Esophagus (tissue), 2 donors: ENCODE results near the gene FGF16. TPM values are rescaled to one million over a fixed set of nuclear protein-coding genes. Genes with fewer than 3 reads are reported as not detected.
A peak's percentile ranks its signal among the peaks of the same experiment; 100 is the strongest.

ENCODE experiments used
- H3K27ac ChIP-seq, 2 donors: one replicate each; pipeline ENCODE4 v1.5.1; 2013; ENCODE audit warnings: low read depth in 2 of 2, mild to moderate bottlenecking in 2 of 2, inconsistent platforms in 1 of 2, low read length in 1 of 2, moderate library complexity in 1 of 2
- H3K27me3 ChIP-seq, 2 donors: one replicate each; pipeline ENCODE4 v1.6.1; 2013; ENCODE audit warnings: low read length in 2 of 2, control low read depth in 1 of 2, mild to moderate bottlenecking in 1 of 2; ENCODE audit not compliant: insufficient read depth in 2 of 2, control insufficient read depth in 1 of 2
- H3K36me3 ChIP-seq, 2 donors: one replicate each; pipeline ENCODE4 v1.6.1; 2013; ENCODE audit warnings: low read length in 1 of 2; ENCODE audit not compliant: control insufficient read depth in 2 of 2, insufficient read depth in 2 of 2
- H3K4me1 ChIP-seq, 2 donors: one replicate each; pipeline ENCODE4 v1.6.1; 2013; ENCODE audit warnings: low read length in 1 of 2; ENCODE audit not compliant: control insufficient read depth in 2 of 2, insufficient read depth in 2 of 2
- H3K4me3 ChIP-seq, 2 donors: one replicate each; pipeline ENCODE4 v1.5.1; 2013; ENCODE audit warnings: low read length in 2 of 2, mild to moderate bottlenecking in 2 of 2, low read depth in 1 of 2, moderate library complexity in 1 of 2
- H3K9me3 ChIP-seq, 2 donors: one replicate each; pipeline ENCODE4 v1.6.1; 2013; ENCODE audit warnings: mild to moderate bottlenecking in 2 of 2, low read depth in 1 of 2, low read length in 1 of 2, moderate library complexity in 1 of 2; ENCODE audit not compliant: control insufficient read depth in 2 of 2, insufficient read depth in 1 of 2
- whole genome bisulfite sequencing, 2 donors: extraction: QIAGEN DNeasy Blood & Tissue Kit; methylation state at CpG; one replicate each; pipeline ENCODE4 v1.1.7; 2013; 5-methylcytosine and 5-hydroxymethylcytosine counted together
- polyA plus RNA-seq, 2 donors: library from polyadenylated mRNA; stranded (reverse); fragments of 200-250 nt; gene quantifications; one replicate each; pipeline ENCODE4 v1.2.3, GENCODE V29; 2013
- donor health status: healthy with polysubstance abuse.
- donor health status: Bipolar disorder and iron deficiency.

FGF16 gene
- polyA plus RNA-seq, 2 donors: not detected

DNA sequence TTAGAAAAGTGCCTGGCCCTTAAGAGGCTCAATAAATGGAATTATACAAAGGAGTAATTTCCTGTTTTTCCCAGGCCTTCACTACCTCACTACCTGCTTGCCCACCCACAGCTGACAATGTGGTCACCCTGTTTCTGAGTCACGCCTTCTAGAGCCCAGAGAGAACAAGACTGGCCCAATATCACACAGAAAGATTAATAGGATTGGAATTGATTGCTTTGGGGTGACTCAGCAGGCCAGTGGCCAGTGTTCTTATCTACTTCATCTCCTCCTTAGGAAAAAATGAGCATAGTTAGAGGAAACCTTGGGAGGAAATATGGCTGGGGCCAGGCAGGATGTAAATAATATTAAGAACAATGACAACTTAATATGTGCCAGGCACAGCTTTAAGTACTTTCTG, 4.5 kb upstream of the FGF16 start:
- WGBS, 2 donors: 45 to 68% methylated on average over 1 of the region's 1 CpG
- Histone ChIP-seq H3K36me3 (no peaks in the 10 kb centered on the region), H3K9me3 (no peaks in the 10 kb centered on the region), H3K27ac (no peak overlapping the region), H3K4me1 (peaks cover 0 to 3% of the 10 kb centered on the region in 2 donors), H3K4me3 (no peak overlapping the region), H3K27me3 (no peaks in the 10 kb centered on the region)

GRCh38 chrX:77444075-77444474, 3.1 kb upstream of the FGF16 start:
- 53 to 81% methylated on average over 1 of the region's 1 CpG for WGBS, 2 donors
- H3K27me3 ChIP-seq: no peaks in the 10 kb centered on the region

GRCh38 chrX:77444545-77444944, 2.6 kb upstream of the FGF16 start:
- 59 to 66% methylated on average over 3 of the region's 3 CpGs for WGBS, 2 donors
- no peak overlapping the region for H3K27ac ChIP-seq
- H3K4me3 ChIP-seq: no peak overlapping the region
- H3K4me1 ChIP-seq: peaks cover 0 to 3% of the 10 kb centered on the region in 2 donors
- no peaks in the 10 kb centered on the region for H3K36me3 ChIP-seq
- no peaks in the 10 kb centered on the region for H3K27me3 ChIP-seq
- H3K9me3 ChIP-seq: no peaks in the 10 kb centered on the region

More at GRCh38 chrX:77444075-77444474, 3.1 kb upstream of the FGF16 start:
- Histone ChIP-seq H3K36me3 (no peaks in the 10 kb centered on the region), H3K27ac (no peak overlapping the region), H3K4me3 (no peak overlapping the region), H3K4me1 (peaks cover 0 to 3% of the 10 kb centered on the region in 2 donors), H3K9me3 (no peaks in the 10 kb centered on the region)

GRCh38 chrX:77446029-77446585, 1.1 kb upstream of the FGF16 start:
- no peaks in the 10 kb centered on the region for H3K27me3 ChIP-seq
- peak overlapping the region; percentile 35 to 38 for H3K4me3 ChIP-seq
- H3K4me1 ChIP-seq: peaks cover 0 to 3% of the 10 kb centered on the region in 2 donors
- no peaks in the 10 kb centered on the region for H3K36me3 ChIP-seq
- no peak overlapping the region for H3K27ac ChIP-seq
- no peaks in the 10 kb centered on the region for H3K9me3 ChIP-seq
- 6 to 30% methylated on average over 27 of the region's 27 CpGs for WGBS, 2 donors

GRCh38 chrX:77447653-77448569, 722 bp downstream of the FGF16 start:
- Histone ChIP-seq H3K27ac (no peak overlapping the region), H3K9me3 (no peaks in the 10 kb centered on the region), H3K36me3 (no peaks in the 10 kb centered on the region), H3K27me3 (no peaks in the 10 kb centered on the region), H3K4me3 (no peak overlapping the region), H3K4me1 (peaks cover 0 to 3% of the 10 kb centered on the region in 2 donors)
- 49 to 54% methylated on average over 60 to 73 of the region's 73 CpGs for WGBS, 2 donors

DNA sequence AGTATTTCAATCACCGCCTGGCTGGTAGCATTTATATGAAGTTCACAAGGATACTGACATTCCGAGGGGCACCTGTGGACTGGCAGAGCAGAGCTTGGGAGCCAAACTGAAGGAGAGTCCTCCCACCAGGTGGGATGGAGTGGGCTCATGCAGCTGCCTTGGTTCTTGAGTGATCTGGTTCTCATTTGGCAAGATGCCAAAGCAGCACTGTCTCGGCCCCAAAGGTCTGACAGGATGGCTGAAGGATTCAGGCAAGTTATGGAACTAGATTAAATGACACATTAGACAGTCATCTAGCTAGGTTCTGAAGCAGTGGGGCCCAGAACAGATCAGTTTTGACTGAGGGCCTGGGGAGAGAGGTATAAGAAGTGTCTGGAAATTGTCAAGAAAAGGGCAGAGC, 3.2 kb downstream of the FGF16 start:
- Histone ChIP-seq H3K36me3 (no peaks in the 10 kb centered on the region), H3K9me3 (no peaks in the 10 kb centered on the region), H3K27ac (no peak overlapping the region), H3K4me3 (no peak overlapping the region), H3K4me1 (peaks cover 0 to 3% of the 10 kb centered on the region in 2 donors), H3K27me3 (no peaks in the 10 kb centered on the region)
- 69 to 95% methylated on average over 3 of the region's 3 CpGs for WGBS, 2 donors

DNA sequence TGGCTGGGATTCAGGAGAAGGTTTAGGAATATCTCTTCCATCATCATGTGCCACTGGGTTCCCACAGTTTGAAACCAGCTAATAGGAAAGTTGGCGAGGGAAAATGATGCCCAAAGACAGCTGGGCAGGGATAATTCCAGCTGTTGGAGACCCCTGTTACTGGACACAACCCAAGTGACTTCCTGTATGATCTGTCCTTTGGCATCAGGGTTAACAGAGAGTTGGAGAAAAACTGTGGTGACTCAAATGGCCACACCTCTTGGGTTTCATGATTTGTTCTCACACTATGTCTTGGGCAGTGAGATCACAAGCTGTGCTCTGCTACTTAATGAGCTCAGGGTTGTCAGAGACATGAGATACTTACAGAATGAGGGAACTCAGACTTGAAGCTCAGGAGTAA, 3.8 kb downstream of the FGF16 start:
- WGBS, 2 donors: 47 to 83% methylated on average over 1 of the region's 1 CpG
- H3K27ac ChIP-seq: no peak overlapping the region

GRCh38 chrX:77453190-77453589, 6.0 kb downstream of the FGF16 start:
- Histone ChIP-seq H3K4me3 (no peak overlapping the region), H3K27ac (no peak overlapping the region), H3K36me3 (no peaks in the 10 kb centered on the region), H3K9me3 (no peaks in the 10 kb centered on the region), H3K27me3 (peaks cover 0 to 9% of the 10 kb centered on the region in 2 donors), H3K4me1 (no peaks in the 10 kb centered on the region)
- WGBS, 2 donors: 65 to 92% methylated on average over 2 of the region's 2 CpGs

More for the DNA sequence above, 3.8 kb downstream of the FGF16 start:
- H3K27me3 ChIP-seq: peaks cover 0 to 1% of the 10 kb centered on the region in 2 donors
- H3K4me1 ChIP-seq: peaks cover 0 to 3% of the 10 kb centered on the region in 2 donors
- no peak overlapping the region for H3K4me3 ChIP-seq
- no peaks in the 10 kb centered on the region for H3K36me3 ChIP-seq
- no peaks in the 10 kb centered on the region for H3K9me3 ChIP-seq

DNA sequence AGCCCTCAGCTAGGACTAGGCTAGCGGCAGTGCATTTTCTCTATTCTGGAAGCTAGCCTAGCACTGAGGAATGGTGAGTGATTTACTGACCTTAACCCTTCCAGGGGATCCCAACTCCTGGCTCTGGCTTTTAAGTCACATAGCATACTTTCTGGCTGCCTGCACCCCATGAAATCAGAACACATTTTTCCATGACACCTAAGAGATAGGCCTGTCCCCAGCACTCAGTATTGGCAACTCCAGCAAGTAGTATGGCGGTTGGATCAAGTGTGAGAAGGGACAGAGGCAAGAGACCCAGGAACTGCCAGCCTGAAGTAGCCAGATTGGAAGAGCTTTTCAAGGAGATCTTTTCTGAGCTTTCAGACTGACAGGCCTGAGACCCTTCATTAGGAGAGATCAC, 8.2 kb downstream of the FGF16 start:
- no peak overlapping the region for H3K4me3 ChIP-seq
- H3K36me3 ChIP-seq: no peaks in the 10 kb centered on the region
- no peaks in the 10 kb centered on the region for H3K9me3 ChIP-seq
- H3K27ac ChIP-seq: no peak overlapping the region
- WGBS, 2 donors: 83 to 86% methylated on average over 2 of the region's 2 CpGs
- H3K27me3 ChIP-seq: peaks cover 0 to 9% of the 10 kb centered on the region in 2 donors
- H3K4me1 ChIP-seq: no peaks in the 10 kb centered on the region
